HEK293T (cell line): Measurements from ENCODE around the gene BCORL1.

Experiments used
- CTCF ChIA-PET: fragments of 350-600 bp; formaldehyde crosslinking; extraction: SDS; loops from one replicate; lab custom pipeline; 2021; ENCODE audit warnings: antibody characterized with exemption, inconsistent platforms; lab: Yijun Ruan, JAX
- POLR2A ChIA-PET: fragments of 350-600 bp; formaldehyde crosslinking; extraction: SDS; loops from one replicate; lab custom pipeline; 2020; ENCODE audit warnings: antibody characterized with exemption, inconsistent platforms; lab: Yijun Ruan, JAX
- DNase-seq: peaks from one replicate; pipeline ENCODE4 v3.0.0; 2012; ENCODE audit warnings: mixed read lengths; ENCODE audit errors: extremely low spot score
- ARNT ChIP-seq: fragments of 450-650 bp; IDR thresholded peaks from 2 replicates; pipeline ENCODE4 v1.6.1; 2017; ENCODE audit warnings: mild to moderate bottlenecking
- BHLHE40 ChIP-seq: fragments of 450-650 bp; IDR thresholded peaks from 2 replicates; pipeline ENCODE4 v1.6.1; 2016; ENCODE audit warnings: mild to moderate bottlenecking, moderate library complexity, borderline replicate concordance
- CTBP1 ChIP-seq: fragments of 450-650 bp; IDR thresholded peaks from 2 replicates; pipeline ENCODE4 v1.6.1; 2016; ENCODE audit warnings: borderline replicate concordance
- ELF4 ChIP-seq: fragments of 450-650 bp; IDR thresholded peaks from 2 replicates; pipeline ENCODE4 v1.6.1; 2017; ENCODE audit warnings: antibody characterized with exemption
- FOXA1 ChIP-seq: fragments of 450-650 bp; IDR thresholded peaks from 2 replicates; pipeline ENCODE4 v1.6.1; 2016; ENCODE audit warnings: mild to moderate bottlenecking
- FOXK2 ChIP-seq: fragments of 450-650 bp; IDR thresholded peaks from 2 replicates; pipeline ENCODE4 v1.6.1; 2016; ENCODE audit warnings: mild to moderate bottlenecking
- FOXM1 ChIP-seq: fragments of 450-650 bp; IDR thresholded peaks from 2 replicates; pipeline ENCODE4 v1.6.1; 2017; ENCODE audit warnings: mild to moderate bottlenecking, borderline replicate concordance
- HDGF ChIP-seq: fragments of 450-650 bp; IDR thresholded peaks from 2 replicates; pipeline ENCODE4 v1.6.1; 2017; ENCODE audit warnings: antibody characterized with exemption, borderline replicate concordance
- L3MBTL2 ChIP-seq: fragments of 450-650 bp; conservative IDR thresholded peaks from 2 replicates; pipeline ENCODE4 v1.6.1; 2016; ENCODE audit warnings: mild to moderate bottlenecking
- LEF1 ChIP-seq: fragments of 450-650 bp; IDR thresholded peaks from 2 replicates; pipeline ENCODE4 v1.6.1; 2017; ENCODE audit warnings: mild to moderate bottlenecking, borderline replicate concordance
- NFRKB ChIP-seq: fragments of 450-650 bp; IDR thresholded peaks from 2 replicates; pipeline ENCODE4 v1.6.1; 2016; ENCODE audit warnings: mild to moderate bottlenecking, moderate library complexity
- SP1 ChIP-seq: fragments of 450-650 bp; IDR thresholded peaks from 2 replicates; pipeline ENCODE4 v1.6.1; 2017
- SUZ12 ChIP-seq: fragments of 450-650 bp; IDR thresholded peaks from 2 replicates; pipeline ENCODE4 v1.6.1; 2016; ENCODE audit warnings: mild to moderate bottlenecking
- TARDBP ChIP-seq: fragments of 450-650 bp; IDR thresholded peaks from 2 replicates; pipeline ENCODE4 v1.6.1; 2016
- ZNF384 ChIP-seq: fragments of 450-650 bp; IDR thresholded peaks from 2 replicates; pipeline ENCODE4 v1.6.1; 2016
- TF ChIP-seq, protein P1 (sequence below): fragments of 450-650 bp; IDR thresholded peaks from 2 replicates; pipeline ENCODE4 v1.6.1; 2016

The BCORL1 gene

DNA sequence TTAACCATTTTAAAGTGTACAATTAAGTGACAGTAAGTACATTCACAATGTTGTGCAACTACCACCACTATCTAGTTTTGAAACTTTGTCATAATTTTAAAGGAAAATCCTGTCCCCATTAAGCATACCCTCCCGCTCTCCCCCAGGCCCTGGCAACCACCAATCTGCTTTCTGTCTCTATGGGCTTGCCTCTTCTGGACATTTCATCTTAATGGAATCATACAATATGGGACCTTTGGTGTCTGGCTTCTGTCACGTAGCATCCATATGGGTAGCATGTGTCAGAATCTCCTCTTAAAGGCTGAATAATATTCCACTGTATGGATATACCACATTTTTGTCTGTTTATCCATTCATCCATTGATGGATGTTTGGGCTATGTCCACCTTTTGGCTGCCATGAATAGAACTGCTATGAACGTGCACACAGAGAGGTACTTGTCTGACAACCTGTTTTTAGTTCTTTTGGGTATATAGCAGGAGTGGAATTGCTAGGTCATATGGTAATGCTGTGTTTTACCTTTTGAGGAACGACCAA lies 66.3 kb downstream of the BCORL1 start:
- CTCF ChIA-PET, result no interaction called here
- TF ChIP-seq ARNT (no peak), ZNF384 (no peak), FOXM1 (no peak), SP1 (no peak), CTBP1 (no peak), LEF1 (no peak)
- DNase-seq, result no peak
- POLR2A ChIA-PET, result no interaction called here

DNA sequence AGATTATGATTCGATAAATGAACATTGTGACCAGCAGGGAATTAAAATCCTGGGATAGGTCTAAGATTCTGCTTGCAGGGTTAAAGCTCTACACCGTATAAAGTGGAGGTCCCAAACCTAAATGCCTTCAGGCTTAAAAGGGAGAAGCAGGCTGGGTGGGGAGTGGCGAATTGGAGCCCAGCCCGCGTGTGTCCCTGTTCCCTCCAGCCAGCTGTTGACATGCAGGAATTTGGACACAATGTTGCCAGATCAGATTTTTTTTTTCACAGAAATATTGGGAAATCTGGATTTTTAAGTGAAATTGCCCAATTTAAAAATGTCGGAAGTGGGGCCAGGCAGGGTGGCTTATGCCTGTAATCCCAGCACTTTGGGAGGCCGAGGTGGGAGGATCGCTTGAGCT lies 67.4 kb downstream of the BCORL1 start:
- DNase-seq, result no peak
- ChIA-PET POLR2A (no interaction called here), CTCF (no interaction called here)
- no peak for TF ChIP-seq ZNF384
- TF ChIP-seq BHLHE40, result no peak
- no peak for TF ChIP-seq CTBP1

DNA sequence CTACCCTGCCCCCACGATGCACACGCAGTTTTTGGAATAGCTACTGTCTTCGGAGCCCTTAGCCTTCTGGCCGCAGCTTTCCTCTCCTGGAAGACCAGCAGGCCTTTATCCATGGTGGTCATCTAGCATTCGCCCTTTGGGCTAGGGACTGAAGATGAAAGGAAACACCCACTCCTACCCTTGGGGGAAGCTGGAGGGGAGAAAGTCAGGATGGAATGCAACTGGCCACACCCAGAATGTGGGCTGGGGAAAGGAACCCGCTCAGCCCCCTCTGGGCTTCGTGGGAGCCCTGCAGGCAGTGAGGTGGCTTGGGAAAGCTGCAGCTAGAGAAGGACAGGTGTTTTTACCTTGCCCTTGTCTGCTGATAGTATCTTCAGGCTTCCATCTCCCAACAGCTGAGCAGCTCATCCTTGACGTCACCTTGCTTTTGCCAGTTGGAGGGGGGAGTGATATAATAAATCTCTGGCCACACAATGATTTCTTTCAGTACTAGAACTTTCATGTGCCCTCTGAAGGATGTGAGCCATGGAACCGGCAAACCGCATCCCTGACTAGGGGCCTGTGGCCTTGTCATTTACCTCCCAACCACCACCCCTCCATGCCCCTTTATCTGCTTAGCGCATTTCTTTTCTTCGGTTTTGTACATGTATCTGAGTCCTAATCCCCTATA lies 68.9 kb downstream of the BCORL1 start:
- no peak for TF ChIP-seq FOXK2
- TF ChIP-seq CTBP1, result no peak
- TF ChIP-seq L3MBTL2, result no peak
- no peak for TF ChIP-seq HDGF
- no peak for TF ChIP-seq ZNF384
- TF ChIP-seq, protein P1, sequence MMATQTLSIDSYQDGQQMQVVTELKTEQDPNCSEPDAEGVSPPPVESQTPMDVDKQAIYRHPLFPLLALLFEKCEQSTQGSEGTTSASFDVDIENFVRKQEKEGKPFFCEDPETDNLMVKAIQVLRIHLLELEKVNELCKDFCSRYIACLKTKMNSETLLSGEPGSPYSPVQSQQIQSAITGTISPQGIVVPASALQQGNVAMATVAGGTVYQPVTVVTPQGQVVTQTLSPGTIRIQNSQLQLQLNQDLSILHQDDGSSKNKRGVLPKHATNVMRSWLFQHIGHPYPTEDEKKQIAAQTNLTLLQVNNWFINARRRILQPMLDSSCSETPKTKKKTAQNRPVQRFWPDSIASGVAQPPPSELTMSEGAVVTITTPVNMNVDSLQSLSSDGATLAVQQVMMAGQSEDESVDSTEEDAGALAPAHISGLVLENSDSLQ, result no peak
- no peak for TF ChIP-seq LEF1
- TF ChIP-seq ARNT, result no peak
- no peak for TF ChIP-seq NFRKB
- TF ChIP-seq FOXA1, result no peak
- TF ChIP-seq TARDBP, result no peak
- no peak for TF ChIP-seq BHLHE40
- no peak for TF ChIP-seq FOXM1
- TF ChIP-seq SP1, result no peak
- CTCF ChIA-PET, result no interaction called here
- DNase-seq, result no peak
- POLR2A ChIA-PET, result no interaction called here

DNA sequence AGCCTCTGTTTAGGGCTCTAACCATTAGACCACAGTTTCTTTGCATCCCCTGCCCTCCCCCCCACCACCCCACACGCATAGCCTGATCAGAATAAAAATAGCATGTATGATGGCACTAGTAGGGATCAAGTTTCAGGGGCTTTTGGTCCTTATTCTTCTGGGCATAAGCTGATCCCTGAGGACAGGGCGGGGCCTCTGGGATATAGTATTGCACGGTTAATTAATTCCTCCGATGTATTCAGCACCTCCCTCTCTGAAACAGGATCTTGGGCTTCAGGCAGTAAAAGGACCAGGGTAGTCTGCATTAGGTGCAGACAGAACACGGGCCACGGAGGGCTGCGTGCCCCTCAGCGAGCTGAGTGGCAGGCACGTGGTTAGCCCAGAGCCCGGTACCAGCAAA lies 70.8 kb downstream of the BCORL1 start:
- TF ChIP-seq SP1 (no peak), ELF4 (no peak), FOXA1 (no peak), CTBP1 (no peak), BHLHE40 (no peak), L3MBTL2 (no peak), HDGF (no peak), ZNF384 (no peak), ARNT (no peak), FOXM1 (no peak), NFRKB (no peak), LEF1 (no peak), FOXK2 (no peak), SUZ12 (no peak), TARDBP (no peak)
- TF ChIP-seq, protein P1, result no peak
- ChIA-PET CTCF (interaction anchor here (0.6 kb wide), 1 partner anchor 80 kb away, joined by 3 read pairs; no protein-coding TSS in a partner anchor), POLR2A (no interaction called here)
- DNase-seq, result no peak

DNA sequence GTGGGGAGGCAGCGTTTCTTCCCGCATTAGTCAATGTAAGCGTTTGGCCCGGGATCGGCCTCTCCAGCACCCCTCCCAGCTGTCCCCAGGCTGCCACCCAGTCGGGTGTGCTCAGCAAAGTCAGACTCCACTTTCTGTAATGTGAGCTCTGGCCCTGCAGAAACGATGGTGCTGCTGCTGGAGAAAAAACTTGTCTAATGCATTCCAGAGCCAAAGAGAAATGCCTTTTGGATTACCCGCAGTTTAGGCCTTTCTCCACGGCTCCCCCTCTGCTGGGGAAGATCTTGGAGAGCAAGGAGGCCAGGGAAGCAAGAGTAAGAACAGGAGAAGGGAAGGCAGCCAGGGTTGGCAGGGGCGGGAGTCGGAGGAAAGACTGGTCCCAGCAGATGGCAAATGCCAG lies 72.7 kb downstream of the BCORL1 start:
- CTCF ChIA-PET, result interaction anchor here (0.8 to 1.0 kb wide), 2 partner anchors 17 to 130 kb away, joined by 3 read pairs; no protein-coding TSS in a partner anchor

DNA sequence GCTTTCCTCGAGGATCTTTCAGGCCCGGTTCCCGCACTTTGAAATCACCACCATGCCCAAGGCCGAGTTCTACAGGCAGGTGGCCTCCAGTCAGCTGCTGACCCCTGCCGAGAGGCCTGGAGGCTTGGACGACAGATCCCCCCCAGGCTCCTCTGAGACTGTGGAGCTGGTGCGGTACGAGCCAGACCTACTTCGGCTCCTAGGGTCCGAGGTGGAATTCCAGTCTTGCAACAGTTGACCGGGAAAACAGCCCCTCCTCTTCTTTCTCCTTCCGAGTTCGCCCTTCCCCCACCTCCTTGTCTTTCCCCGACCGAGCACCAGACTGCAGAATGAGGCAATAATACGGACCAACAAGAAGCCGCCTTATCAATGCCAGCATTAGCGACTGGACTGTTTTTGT lies 73.5 kb downstream of the BCORL1 start:
- ChIA-PET CTCF (no interaction called here), POLR2A (no interaction called here)
- TF ChIP-seq ZNF384 (no peak), L3MBTL2 (no peak), HDGF (no peak), SP1 (no peak), NFRKB (no peak), LEF1 (no peak), TARDBP (no peak), ELF4 (no peak)
- DNase-seq, result no peak

More for the DNA sequence above, 72.7 kb downstream of the BCORL1 start:
- TF ChIP-seq CTBP1 (no peak), HDGF (no peak), TARDBP (no peak), SUZ12 (no peak), SP1 (no peak), BHLHE40 (no peak), ARNT (no peak), ZNF384 (no peak), FOXA1 (no peak), FOXK2 (no peak), FOXM1 (no peak), ELF4 (no peak), LEF1 (no peak)
- TF ChIP-seq, protein P1, result no peak
- no peak for DNase-seq
- POLR2A ChIA-PET, result no interaction called here
